OCI-LY3 (cell line): ENCODE results near the gene NPC1L1.
A peak's percentile ranks its signal among the peaks of the same experiment; 100 is the strongest.
"Not testable (repeated sequence)": the region's sequence is repeated elsewhere in the genome, so short reads cannot be mapped to it uniquely, and the experiment has no call there.

Experiments
- H2AFZ ChIP-seq: fragments of 200-600, 300-600 bp; shearing (Covaris generic); 2 replicates; pipeline ENCODE4 v1.6.0; 2014; ENCODE audit warnings: antibody characterized with exemption, low read depth, low read length
- H3K27ac ChIP-seq: fragments of 200-600, 300-600 bp; sonication (generic); 2 replicates; pipeline ENCODE4 v1.5.1; 2014; ENCODE audit warnings: mild to moderate bottlenecking, low read length, moderate library complexity, mixed read lengths
- H3K27me3 ChIP-seq: fragments of 200-600, 300-600 bp; sonication (generic); 2 replicates; pipeline ENCODE4 v1.6.1; 2014; ENCODE audit warnings: low read depth, low read length, mixed read lengths
- H3K36me3 ChIP-seq: fragments of 200-600, 300-600 bp; sonication (generic); replicated peaks from 2 replicates; pipeline ENCODE3; 2014; ENCODE audit warnings: low read depth, low read length, mixed read lengths
- H3K4me1 ChIP-seq: fragments of 300-600, 200-600 bp; sonication (generic); 2 replicates; pipeline ENCODE4 v1.6.1; 2014; ENCODE audit warnings: low read length, mixed read lengths
- H3K4me2 ChIP-seq: fragments of 200-600, 300-600 bp; sonication (generic); 2 replicates; pipeline ENCODE4 v1.6.1; 2014; ENCODE audit warnings: low read length, mixed read lengths
- H3K4me3 ChIP-seq: fragments of 300-600, 200-600 bp; sonication (generic); 2 replicates; pipeline ENCODE4 v1.5.1; 2014; ENCODE audit warnings: antibody characterized with exemption, mild to moderate bottlenecking, low read length, moderate library complexity
- H3K79me2 ChIP-seq: fragments of 300-600, 200-600 bp; shearing (Covaris generic); 2 replicates; pipeline ENCODE4 v1.6.1; 2014; ENCODE audit warnings: mild to moderate bottlenecking, low read length, mixed read lengths
- H3K9ac ChIP-seq: fragments of 300-600, 200-600 bp; shearing (Covaris generic); 2 replicates; pipeline ENCODE4 v1.6.0; 2014; ENCODE audit warnings: mild to moderate bottlenecking, low read length, moderate library complexity
- H3K9me3 ChIP-seq: fragments of 200-600, 300-600 bp; shearing (Covaris generic); 2 replicates; pipeline ENCODE4 v1.6.1; 2014; ENCODE audit warnings: low read length, mixed read lengths; ENCODE audit not compliant: insufficient read depth
- H4K20me1 ChIP-seq: fragments of 200-600, 300-600 bp; sonication (generic); 2 replicates; pipeline ENCODE4 v1.6.1; 2016; ENCODE audit warnings: low read length, mixed read lengths; ENCODE audit not compliant: insufficient read depth
- CTCF ChIP-seq: fragments of 200-600, 300-600 bp; sonication (generic); IDR thresholded peaks from 2 replicates; pipeline ENCODE4 v1.5.1; 2014; ENCODE audit warnings: antibody characterized with exemption, low read length, low read depth
- EZH2phosphoT487 ChIP-seq: fragments of 200-600 bp; shearing (Covaris generic); IDR thresholded peaks from 2 replicates; pipeline ENCODE4 v1.6.1; 2018; ENCODE audit warnings: antibody characterized with exemption, mixed run types, low read depth

NPC1L1 gene

GRCh38 chr7:44565097-44565794 is 24.1 kb upstream of the NPC1L1 start:
- H3K27ac ChIP-seq = no peak overlapping the region
- H3K4me1 ChIP-seq = no peaks in the 10 kb centered on the region
- no peak overlapping the region for H2AFZ ChIP-seq
- H3K36me3 ChIP-seq = peaks cover 54% of the 10 kb centered on the region
- H3K27me3 ChIP-seq = no peaks in the 10 kb centered on the region
- no peaks in the 10 kb centered on the region for H3K79me2 ChIP-seq
- TF ChIP-seq CTCF (peak; percentile 85), EZH2phosphoT487 (no peak)
- peaks cover 10% of the 10 kb centered on the region for H4K20me1 ChIP-seq
- H3K4me2 ChIP-seq = no peak overlapping the region
- no peak overlapping the region for H3K9ac ChIP-seq
- no peaks in the 10 kb centered on the region for H3K9me3 ChIP-seq
- no peak overlapping the region for H3K4me3 ChIP-seq

DNA sequence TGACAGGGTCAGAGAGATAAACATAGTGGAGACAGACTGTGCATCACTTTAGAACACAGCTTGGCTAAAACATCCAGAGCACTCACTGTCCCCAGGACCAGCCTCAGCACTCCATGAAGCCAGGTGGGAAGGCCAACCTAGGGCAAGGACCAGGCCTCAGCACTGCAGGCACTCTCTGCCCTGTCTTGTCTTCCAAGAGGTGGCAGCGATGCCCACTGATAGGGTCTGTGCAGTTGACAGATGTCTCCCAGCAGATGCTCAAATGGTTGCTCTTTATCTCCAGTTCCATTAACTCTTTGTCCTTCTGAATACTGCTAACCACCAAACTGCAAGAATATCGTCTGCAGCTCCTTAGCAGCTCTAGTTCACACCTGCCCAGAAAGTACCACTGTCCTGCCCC is 23.5 kb upstream of the NPC1L1 start:
- Histone ChIP-seq H3K79me2 (no peaks in the 10 kb centered on the region), H3K4me2 (no peak overlapping the region), H3K36me3 (peaks cover 48% of the 10 kb centered on the region), H3K9ac (no peak overlapping the region), H3K9me3 (no peaks in the 10 kb centered on the region), H4K20me1 (peaks cover 10% of the 10 kb centered on the region), H3K4me3 (no peak overlapping the region), H3K27me3 (no peaks in the 10 kb centered on the region), H2AFZ (no peak overlapping the region), H3K4me1 (no peaks in the 10 kb centered on the region), H3K27ac (no peak overlapping the region)
- TF ChIP-seq EZH2phosphoT487 (no peak), CTCF (no peak)

DNA sequence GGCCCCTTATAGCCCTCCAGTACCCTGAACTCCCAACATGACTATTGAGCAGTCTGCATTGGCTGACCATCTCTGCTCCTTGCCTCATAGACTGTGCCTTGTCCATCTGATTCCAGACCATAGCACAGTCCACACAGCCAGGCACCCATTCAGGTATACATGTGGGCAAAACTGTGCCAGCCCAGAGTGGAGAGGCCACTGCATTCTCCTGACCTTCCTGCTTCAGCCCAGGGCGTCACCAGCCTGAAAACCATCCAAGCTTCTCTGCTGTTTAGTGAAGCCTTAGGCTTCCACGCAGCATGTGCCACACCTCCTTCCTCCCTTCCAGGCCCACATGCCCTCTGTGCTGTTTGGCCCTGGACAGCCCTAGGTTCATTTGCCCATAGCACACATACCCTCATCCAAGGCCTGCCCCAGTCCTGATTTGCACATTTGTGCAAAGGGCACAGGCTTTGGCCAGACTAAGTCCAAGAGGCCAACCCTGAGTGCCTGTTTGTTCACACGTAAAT is 22.1 kb upstream of the NPC1L1 start:
- no peak overlapping the region for H3K27ac ChIP-seq
- no peaks in the 10 kb centered on the region for H3K27me3 ChIP-seq
- H4K20me1 ChIP-seq = peaks cover 10% of the 10 kb centered on the region
- no peaks in the 10 kb centered on the region for H3K79me2 ChIP-seq
- H3K4me3 ChIP-seq = no peak overlapping the region
- no peak overlapping the region for H2AFZ ChIP-seq
- H3K9me3 ChIP-seq = no peaks in the 10 kb centered on the region
- peaks cover 34% of the 10 kb centered on the region for H3K36me3 ChIP-seq
- H3K9ac ChIP-seq = no peak overlapping the region
- no peaks in the 10 kb centered on the region for H3K4me1 ChIP-seq
- TF ChIP-seq EZH2phosphoT487 (no peak), CTCF (no peak)
- H3K4me2 ChIP-seq = no peak overlapping the region

GRCh38 chr7:44562622-44562962 is 21.5 kb upstream of the NPC1L1 start:
- H3K4me2 ChIP-seq, H3K9ac ChIP-seq, H2AFZ ChIP-seq, H3K79me2 ChIP-seq, H3K27me3 ChIP-seq, H3K4me1 ChIP-seq, H3K9me3 ChIP-seq, H3K27ac ChIP-seq, H3K4me3 ChIP-seq: not testable (repeated sequence)
- peaks cover 10% of the 10 kb centered on the region for H4K20me1 ChIP-seq
- H3K36me3 ChIP-seq = peaks cover 28% of the 10 kb centered on the region
